AG10803 (cell line): ENCODE measurements around the gene ST7.

ENCODE experiments used
- DNase-seq: peaks from one replicate; pipeline ENCODE4 v3.0.0; 2010; ENCODE audit warnings: low read depth
- H3K4me3 ChIP-seq: 2 replicates; pipeline ENCODE4 v1.5.1; 2011; ENCODE audit warnings: mild to moderate bottlenecking, low read length, control low read depth
- TF ChIP-seq, protein P1 (sequence below): conservative IDR thresholded peaks from 2 replicates; pipeline ENCODE4 v1.5.1; 2011; ENCODE audit warnings: mild to moderate bottlenecking, low read length, control low read depth, inconsistent platforms

ST7 gene

DNA sequence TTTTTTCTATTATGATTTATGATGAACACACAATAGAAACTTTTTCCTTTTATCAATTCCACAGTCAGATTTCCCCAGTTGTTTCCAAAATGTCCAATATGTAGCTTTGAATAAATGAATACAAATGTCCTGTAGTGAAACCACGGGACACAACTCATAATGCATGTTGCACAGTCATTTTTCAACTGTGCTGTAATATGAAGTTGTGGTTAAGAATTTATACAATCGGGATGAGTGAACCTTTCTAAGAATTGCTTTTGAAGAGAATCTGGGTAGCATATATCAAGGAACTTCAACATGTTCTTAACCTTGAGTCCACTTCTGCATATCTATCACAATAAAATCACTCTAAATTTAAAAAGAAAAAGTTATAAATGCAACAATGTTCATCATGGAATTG lies 14.6 kb upstream of the ST7 start:
- TF ChIP-seq, protein P1, sequence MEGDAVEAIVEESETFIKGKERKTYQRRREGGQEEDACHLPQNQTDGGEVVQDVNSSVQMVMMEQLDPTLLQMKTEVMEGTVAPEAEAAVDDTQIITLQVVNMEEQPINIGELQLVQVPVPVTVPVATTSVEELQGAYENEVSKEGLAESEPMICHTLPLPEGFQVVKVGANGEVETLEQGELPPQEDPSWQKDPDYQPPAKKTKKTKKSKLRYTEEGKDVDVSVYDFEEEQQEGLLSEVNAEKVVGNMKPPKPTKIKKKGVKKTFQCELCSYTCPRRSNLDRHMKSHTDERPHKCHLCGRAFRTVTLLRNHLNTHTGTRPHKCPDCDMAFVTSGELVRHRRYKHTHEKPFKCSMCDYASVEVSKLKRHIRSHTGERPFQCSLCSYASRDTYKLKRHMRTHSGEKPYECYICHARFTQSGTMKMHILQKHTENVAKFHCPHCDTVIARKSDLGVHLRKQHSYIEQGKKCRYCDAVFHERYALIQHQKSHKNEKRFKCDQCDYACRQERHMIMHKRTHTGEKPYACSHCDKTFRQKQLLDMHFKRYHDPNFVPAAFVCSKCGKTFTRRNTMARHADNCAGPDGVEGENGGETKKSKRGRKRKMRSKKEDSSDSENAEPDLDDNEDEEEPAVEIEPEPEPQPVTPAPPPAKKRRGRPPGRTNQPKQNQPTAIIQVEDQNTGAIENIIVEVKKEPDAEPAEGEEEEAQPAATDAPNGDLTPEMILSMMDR = no peak
- no peak overlapping the region for H3K4me3 ChIP-seq
- no peak for DNase-seq

DNA sequence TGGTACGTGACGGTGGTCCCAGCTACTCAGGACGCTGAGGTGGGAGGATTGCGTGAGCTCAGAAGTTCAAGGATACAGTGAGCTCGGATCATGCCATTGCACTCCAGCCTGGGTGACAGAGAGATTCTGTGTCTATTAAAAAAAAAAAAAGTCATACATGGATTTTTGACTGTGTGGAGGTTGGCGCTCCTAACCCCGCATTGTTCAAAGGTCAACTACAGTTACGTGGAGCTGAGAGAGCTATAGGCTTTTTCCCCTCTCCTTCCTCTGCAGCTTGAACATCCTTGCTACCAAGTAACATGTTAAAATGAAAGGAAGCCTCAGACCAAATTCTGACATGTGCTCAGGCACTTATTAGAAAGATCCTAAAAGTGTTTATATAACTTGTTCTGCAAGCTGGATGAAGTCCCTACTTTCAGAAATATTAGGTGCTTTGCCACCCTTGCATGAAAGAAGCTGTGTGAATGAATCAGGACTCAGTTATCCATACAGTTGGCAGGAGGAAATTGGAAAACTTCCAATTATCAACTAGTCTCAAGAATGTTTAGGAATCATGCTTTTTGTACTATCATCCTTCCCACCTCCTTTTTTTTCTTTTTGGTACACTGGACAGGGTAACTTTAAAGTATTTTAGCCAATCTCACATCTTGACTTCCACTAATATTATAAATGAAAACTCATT lies 12.5 kb upstream of the ST7 start:
- H3K4me3 ChIP-seq = no peak overlapping the region
- DNase-seq = no peak
- TF ChIP-seq, protein P1 = no peak

DNA sequence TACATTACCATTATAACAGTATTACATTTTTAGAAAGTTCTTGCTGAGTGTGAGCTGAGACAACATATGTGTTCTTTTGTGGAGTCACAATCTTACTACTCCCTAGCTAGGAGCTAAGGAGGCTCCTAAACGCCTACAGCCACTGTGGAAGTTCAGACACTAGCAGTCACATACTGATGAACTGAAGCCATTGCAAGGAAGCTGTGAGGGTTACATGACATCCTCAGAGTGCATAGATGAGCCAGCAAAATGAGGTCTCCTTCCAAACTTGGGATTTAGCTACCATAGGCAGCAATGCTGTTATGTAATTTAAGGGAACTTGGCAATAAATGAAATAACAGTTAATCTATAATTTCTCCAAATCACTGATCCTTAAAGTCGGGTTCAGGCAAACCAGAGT lies 10.8 kb upstream of the ST7 start:
- H3K4me3 ChIP-seq = no peak overlapping the region
- no peak for DNase-seq
- TF ChIP-seq, protein P1 = no peak

DNA sequence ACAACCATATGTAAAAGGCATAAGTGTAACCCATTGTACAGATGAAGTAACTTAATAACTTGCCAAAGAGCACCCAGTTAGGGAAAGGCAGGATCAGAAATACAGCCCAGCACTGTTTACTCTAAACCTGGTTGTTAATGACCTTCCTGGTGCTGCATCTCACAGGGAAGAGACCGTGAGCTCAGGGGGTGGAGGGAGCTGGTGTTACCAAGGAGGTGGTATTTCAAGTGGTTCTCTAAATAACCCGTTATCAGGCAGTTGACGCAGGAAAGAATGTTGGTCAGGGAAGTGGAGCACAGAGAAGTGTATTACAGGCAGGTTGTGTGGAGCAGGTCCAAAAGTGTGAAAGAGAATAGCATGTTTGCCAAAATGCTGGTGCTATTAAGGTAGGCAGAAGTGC lies 4.4 kb upstream of the ST7 start:
- TF ChIP-seq, protein P1 = no peak
- no peak for DNase-seq
- no peak overlapping the region for H3K4me3 ChIP-seq

DNA sequence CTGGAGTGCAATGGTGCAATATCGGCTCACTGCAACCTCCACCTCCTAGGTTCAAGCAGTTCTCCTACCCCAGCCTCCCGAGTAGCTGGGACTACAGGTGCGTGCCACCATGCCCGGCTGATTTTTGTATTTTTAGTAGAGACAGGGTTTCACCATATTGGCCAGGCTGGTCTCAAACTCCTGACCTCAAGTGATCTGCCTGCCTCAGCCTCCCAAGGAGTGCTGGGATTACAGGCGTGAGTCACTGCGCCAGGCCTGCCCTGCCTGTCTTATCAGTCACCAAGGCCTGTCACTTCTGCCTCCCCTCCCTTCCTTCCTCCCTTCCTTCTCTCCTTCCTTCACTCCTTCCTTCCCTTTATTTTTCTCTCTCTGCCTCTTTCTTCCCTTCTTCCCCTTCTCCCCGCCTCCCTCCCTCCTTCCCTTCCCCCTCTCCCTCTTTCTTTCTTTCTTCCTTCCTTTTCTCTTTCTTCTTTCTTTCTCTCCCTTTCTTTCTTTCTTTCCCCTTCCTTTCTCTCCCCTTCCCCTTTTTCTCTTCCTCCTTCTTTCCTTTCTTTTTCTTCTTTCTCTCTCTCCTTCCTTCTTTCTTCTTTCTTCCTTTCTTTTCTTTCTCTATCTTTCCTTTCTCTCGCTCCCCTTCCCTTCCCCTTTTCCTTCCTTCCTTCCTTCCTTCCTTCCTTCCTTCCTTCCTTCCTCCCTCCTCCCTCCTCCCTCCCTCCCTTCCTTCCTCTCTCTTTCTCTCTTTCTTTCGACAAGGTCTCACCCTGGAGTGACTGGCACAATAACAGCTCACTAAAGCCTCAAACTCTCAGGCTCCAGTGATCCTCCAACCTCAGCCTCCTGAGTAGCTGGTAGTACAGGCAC lies 3.1 kb upstream of the ST7 start:
- no peak overlapping the region for H3K4me3 ChIP-seq
- no peak for DNase-seq
- TF ChIP-seq, protein P1 = no peak

DNA sequence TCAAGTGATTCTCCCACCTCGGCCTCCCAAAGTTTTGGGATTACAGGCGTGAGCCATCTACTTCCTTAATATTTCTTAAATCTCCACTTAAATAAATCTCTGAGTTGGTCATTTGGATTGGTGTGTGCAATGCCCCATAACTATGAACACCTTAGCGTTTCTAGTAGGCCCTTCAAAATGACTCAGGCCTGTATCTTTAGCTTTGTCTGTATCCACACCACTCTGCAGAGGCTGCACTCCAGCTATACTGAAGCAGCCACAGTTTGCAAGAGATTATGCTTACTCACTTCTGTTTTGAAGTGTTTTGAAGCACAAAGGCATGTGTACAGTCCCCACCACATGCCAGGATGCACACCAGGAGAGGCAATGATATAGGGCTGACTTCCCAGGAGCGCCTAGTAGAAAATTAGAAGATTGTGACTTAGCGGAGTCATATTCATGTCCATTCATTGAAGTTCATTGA lies 2.4 kb upstream of the ST7 start:
- H3K4me3 ChIP-seq = no peak overlapping the region

More for the DNA sequence above, 2.4 kb upstream of the ST7 start:
- TF ChIP-seq, protein P1 = no peak
- DNase-seq = no peak
